ENCODE results near the gene METTL21C.

The METTL21C gene

DNA sequence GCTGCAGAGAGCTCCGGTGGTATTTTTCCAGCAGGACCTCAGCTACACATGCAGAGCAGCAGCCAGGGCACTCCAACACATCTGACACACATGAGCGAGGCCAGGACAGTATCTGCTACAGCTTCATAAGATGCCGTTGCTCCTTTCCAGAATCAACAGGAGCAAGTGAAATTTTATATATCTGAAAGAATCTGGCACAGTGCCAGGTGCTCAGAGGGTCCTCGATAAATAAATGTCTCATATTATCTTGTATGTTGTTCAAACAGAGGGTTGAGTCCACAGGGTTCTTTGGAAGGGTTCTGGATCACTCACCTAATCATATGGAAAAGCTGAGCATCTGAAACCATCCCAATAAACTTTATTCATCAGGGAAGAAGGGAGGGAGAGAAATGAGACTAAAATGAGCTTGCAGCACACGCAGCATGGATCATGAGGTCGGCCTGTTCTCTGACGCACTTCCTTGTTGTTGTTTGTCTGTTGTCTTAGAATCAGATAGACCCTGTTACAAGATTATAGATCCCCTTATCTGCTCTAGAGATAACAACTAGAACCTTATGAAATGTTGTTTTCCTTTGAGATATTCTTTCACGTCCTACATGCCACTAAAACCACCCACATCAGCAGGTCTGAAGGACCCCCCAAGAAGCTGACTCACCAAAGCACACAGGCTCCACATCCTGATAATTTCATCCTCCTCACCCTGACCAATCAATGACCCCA is 3.2 kb upstream of the METTL21C start:
- DNase-seq (ENCODE audit: low read depth, low spot score): no peak

GRCh38 chr13:102697264-102697663 is 2.4 kb upstream of the METTL21C start:
- DNase-seq (ENCODE audit: low read depth, low spot score): no peak

GRCh38 chr13:102696465-102696864 is 1.6 kb upstream of the METTL21C start:
- no peak for DNase-seq (ENCODE audit: low read depth, low spot score)

DNA sequence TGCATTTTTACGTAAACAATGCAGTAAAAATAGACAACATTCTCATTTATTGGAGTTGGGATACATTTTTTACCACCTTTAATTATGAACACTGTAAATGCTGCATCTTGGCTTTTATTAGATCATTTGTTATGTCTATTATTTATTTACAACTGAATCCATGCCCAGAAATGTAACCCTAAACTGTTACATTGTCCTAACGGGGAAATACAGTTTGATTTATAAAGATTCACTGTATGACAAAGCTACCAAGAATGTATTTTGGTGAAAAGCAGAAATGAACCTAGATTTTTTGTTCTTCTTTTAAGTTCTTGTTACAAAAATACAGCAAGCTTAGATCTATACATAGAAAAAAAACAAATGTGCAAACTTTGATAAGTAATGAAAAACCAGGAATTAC is 1.1 kb downstream of the METTL21C start:
- DNase-seq (ENCODE audit: low read depth, low spot score): no peak

- DNase-seq (ENCODE audit: low read depth, low spot score): no peak
Measured at GRCh38 chr13:102693250-102693649, 1.6 kb downstream of the METTL21C start.

GRCh38 chr13:102692491-102692826 is 2.4 kb downstream of the METTL21C start:
- DNase-seq (ENCODE audit: low read depth, low spot score): no peak

DNA sequence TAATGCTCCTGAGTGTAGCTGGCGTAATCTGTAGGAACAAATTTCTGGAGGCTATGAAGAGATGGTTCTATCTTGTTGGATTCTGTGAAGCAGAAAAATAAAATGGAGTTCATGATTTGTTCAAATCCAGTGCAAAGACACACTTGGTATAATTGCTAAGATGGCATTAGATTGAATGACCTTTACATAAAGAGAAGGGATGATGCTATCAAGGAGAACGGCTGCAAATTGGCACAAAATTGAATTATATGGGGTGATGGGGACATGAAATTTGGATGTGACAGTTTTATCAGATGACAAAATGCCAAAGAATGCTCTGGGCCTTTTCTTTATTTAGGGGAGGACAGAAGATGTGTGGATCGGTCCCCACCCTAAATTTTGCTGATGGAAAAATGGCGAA is 4.0 kb downstream of the METTL21C start:
- DNase-seq (ENCODE audit: low read depth, low spot score): no peak

- no peak for DNase-seq (ENCODE audit: low read depth, low spot score)
Measured at GRCh38 chr13:102688306-102688973, 6.4 kb downstream of the METTL21C start.

GRCh38 chr13:102687520-102687919 is 7.3 kb downstream of the METTL21C start:
- no peak for DNase-seq (ENCODE audit: low read depth, low spot score)

DNA sequence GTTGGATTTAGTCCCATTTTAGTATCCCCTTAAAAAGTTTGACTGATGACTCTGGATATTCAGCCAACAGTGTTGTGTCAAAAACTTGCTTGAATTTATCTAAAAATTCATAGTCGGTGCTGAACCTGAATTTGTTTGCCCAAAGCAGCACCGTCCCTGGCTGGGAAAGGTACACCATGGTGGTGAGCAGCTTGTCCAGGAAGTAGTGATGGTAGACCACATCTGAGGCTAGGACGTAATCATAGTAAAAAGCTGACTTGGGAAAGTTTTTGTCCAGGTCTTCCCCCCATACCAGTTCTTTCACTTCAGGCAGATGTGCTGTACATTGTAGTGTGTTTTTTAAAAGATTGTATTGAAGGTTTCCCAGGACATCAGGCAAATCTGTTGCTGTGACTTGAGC is 8.8 kb downstream of the METTL21C start:
- DNase-seq (ENCODE audit: low read depth, low spot score): no peak

- no peak for DNase-seq (ENCODE audit: low read depth, low spot score)
Measured at GRCh38 chr13:102683637-102684036, 11.2 kb downstream of the METTL21C start.

DNA sequence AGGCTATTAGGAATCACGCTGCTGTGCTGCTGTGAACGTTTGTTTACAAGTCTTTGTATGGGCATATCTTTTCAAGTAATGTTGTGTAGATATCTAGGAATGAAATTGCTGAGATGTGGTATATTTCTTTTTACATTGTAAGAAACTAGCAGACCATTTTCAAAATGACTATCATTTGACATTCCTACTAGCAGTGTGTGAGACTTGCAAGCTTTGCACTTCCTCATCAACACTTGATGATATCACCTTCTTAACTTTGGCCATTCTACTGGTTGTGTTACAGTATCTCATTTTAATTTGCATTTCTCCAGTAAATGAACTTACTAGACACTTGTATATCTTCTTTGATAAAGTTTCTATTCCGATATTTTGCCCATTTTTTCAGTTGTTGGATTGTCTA is 12.1 kb downstream of the METTL21C start:
- no peak for DNase-seq (ENCODE audit: low read depth, low spot score)

GRCh38 chr13:102682211-102682610 is 12.6 kb downstream of the METTL21C start:
- no peak for DNase-seq (ENCODE audit: low read depth, low spot score)

DNA sequence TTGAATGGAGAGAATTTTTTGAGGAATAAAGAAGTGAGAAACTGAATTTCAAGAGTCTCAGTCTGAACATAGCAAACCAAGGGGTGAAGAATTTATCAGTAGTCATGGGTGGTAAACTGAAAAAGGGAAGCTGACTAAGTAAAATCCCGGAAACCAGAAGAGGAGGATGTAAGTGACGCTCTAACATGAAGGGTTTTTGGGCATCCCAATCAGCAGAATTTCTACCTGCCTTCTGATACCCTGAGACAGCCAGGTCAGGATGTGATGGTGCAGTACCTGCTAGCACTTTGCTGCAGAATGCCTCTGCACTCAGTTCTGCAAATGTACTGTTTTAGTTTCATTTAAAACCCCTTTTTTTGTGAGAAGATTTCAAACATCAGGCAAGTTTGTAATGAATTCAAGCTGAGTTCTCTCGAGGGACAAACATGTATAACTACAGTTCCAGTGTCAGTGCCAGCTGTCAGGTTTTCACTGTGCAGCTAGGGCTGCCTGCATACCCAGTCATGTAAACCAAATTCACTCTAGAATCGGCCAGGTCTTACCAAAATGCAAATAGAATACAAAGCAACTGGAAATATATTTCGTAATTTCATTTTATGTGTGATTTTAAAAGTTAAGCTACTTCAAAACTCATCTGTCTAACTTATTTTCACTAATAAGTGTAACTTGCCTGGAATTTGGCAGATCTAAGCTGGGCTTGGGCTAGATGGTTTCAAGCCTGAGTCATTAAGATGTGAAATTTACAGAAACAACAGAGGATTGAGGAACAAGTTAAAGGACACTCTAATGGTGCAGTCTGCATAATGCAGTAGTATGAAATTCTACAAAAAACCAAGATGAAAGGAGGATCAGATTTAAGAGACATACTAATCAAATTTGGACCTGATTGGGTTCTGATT is 13.8 kb downstream of the METTL21C start:
- DNase-seq (ENCODE audit: low read depth, low spot score): no peak

DNA sequence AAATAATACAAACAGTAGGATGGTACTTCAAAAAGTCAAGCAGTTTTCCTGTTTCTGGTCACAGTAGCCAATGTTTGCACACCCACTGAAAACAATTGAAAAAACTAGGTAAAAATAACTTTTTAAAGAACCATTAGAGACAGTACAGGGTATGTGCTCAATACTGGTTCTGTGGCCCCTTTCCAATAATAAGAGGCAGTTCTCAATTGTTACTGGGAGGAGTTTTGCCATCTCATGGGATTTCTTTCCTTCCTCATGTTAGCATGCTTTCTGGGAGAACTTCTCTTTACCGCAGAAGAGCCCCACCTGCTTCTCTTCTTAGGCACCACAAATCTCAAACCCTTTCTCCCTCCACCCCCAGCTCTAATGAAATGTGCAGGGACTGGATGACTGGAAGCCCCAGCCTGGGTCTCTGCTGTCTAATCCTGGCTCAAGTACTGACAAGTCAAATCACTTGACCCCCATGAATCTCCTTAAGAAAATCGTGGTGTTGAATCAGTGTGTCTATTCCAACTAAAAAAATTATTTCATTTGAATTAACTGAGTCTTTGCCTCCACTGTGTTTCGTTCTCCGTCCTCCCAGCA is 14.6 kb downstream of the METTL21C start:
- DNase-seq (ENCODE audit: low read depth, low spot score): no peak

DNA sequence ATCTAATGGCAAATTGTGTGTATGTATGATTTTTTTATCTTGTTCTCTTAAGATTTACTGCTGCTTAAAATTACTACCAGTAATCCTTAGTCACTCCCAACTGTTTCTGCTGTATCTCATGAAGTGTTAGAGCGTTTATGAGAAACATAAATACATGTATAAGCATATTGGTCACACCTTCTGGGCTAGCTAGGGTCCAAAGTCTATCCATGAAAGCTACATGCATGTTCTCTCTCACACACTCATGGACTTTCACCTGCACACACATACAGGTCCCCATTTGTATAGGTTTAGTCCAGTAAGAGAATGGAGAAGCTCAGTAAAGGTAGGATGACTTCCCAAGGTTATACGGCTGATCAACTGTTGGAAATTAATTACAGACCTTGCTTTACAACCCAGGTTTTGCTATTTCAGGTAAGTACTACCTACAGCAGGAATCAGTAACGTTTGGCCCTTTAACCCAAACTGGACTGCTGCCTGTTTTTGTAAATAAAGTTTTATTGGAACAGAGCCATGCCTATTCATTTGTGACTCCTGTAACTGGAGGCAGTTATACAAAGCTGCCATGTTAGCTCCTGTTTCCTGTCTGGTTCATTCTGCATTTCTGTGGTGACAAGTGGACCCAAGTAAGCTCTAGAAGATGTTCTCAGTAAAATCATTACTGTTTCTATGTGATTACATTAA is 15.3 kb downstream of the METTL21C start:
- DNase-seq (ENCODE audit: low read depth, low spot score): no peak

DNA sequence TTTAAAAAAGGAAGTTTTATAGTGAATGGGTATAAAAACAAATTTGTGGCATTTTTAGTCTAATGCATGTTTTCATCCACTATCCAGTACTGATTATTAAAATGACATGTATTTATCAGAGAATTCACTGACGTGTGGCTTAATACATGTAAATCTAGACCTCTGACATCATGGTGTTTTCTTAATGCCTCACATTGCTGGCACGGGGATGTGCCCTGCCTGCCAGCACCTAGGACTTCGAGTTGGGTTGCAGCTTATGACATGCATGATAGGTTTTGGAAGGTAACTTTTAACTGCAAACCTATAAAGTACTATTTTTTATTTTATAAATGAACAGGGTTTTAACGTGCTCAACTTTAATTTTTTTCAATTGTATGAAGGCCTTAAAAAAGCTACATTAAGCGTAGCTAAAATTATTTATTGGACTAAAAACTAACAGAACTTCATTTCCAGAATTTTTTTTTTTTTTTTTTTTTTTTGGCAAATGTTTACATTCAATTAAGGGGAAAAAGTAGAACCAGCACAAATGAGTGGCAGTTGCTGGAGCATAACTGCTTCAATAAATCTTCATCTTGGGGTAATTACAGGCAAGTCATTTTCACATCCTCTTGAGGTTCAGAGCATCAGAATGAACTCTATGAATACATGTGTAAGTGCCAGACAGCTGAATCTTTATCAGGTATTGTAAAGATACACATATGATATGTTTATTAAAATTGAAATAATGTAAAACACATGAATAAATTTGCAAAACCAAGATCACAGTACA is 16.3 kb downstream of the METTL21C start:
- DNase-seq (ENCODE audit: low read depth, low spot score): no peak

DNA sequence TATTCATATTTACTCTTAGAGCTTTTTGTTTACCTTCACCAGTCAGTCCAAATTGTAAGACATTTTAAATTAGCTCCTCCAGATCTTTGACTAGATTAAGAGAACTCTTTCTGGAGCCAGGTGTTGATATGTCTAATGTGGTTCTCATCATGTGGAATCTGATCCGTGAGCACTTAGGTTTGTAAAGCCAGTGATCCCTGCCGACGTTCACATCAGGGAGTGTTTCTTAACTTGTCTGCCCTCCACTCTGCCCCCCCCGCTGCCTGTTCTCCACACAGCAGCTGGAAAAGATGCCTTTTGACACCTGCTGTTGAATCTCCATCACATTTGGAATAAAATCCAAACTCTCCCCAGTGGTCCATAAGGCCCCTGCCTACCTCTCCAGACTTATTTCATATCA is 17.7 kb downstream of the METTL21C start:
- DNase-seq (ENCODE audit: low read depth, low spot score): no peak

DNA sequence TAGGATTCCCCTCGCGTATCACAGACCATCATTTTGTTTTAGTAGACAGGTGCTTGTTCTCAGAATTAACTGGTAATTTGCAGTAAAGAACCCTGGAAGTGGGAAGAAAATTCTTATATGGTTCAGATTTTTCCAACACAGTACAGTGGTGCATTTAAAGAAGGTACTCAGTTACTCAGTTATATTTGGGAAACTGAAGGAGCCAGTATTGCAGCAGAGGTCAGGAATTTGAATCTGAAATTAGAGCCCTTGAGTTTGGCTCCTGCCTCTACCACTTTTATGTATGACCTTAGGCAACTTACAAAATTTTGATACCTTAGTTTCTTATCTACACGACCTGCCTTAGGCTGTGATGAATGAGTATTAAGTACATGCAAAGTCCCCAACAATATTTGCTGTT is 19.7 kb downstream of the METTL21C start:
- DNase-seq (ENCODE audit: low read depth, low spot score): no peak

DNA sequence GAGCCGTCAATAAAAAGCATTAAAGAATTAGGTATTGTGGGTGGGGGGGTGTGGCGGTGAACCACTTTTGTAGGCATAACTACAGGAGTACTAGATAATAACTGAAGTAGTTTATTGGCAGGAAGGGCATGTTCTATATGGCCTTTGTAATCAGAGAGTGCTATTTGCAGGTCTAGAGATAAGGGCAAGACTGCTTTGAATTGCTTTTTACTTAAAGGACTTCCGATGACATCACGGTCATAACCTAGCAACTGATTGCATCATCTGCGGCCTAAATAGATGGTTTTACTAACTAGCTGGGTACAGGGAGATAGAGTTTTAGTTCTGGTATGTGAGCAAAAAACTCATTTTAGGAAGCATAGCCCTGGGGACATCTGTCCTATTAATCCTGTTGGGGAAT is 24.7 kb downstream of the METTL21C start:
- DNase-seq (ENCODE audit: low read depth, low spot score): no peak

GRCh38 chr13:102667911-102668310 is 26.9 kb downstream of the METTL21C start:
- no peak for DNase-seq (ENCODE audit: low read depth, low spot score)
